Measurements from ENCODE around the gene P2RY11.

DNA sequence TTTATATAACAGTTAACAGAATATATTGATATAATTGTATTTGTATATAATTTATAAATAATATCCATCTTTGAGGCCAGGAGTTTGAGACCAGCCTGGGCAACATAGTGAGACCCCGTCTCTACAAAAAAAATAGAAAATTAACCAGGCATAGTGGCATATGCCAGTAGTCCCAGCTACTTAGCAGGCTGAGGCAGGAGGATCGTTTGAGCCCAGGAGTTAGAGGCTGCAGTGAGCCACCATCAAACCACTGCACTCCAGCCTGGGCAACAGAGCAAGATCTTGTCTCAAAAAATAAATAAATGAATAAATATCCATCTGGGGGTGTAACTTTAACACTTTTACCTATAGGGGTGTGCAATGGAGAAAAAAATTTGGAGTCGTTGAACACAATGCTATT lies 26.7 kb upstream of the P2RY11 start:
- TF ChIP-seq ARNT (IDR thresholded peaks at IDR 0.05) (no peak), BHLHE40 (IDR thresholded peaks at IDR 0.05; ENCODE audit: borderline replicate concordance) (no peak), SUZ12 (IDR thresholded peaks at IDR 0.05) (no peak), FOXA1 (IDR thresholded peaks at IDR 0.05) (no peak), NFRKB (IDR thresholded peaks at IDR 0.05) (no peak), FOXM1 (IDR thresholded peaks at IDR 0.05; ENCODE audit: borderline replicate concordance) (no peak)

All from HEK293T (cell line).